GF-D8 (cell line): Measurements from ENCODE around the gene CSNK1G2.

Experiments
- DNase-seq: peaks from one replicate; lab custom pipeline; 2025; lab: John Stamatoyannopoulos, UW

CSNK1G2 gene

GRCh38 chr19:2018752-2019151, 77.8 kb downstream of the CSNK1G2 start:
- DNase-seq, result no peak

GRCh38 chr19:2021453-2022140, 80.6 kb downstream of the CSNK1G2 start:
- no peak for DNase-seq

GRCh38 chr19:2022289-2022688, 81.3 kb downstream of the CSNK1G2 start:
- no peak for DNase-seq

- DNase-seq, result no peak
Measured at GRCh38 chr19:2026770-2027169, 85.8 kb downstream of the CSNK1G2 start.

- DNase-seq, result peak; percentile 44
Measured at GRCh38 chr19:2027361-2027760, 86.4 kb downstream of the CSNK1G2 start.
